PC-9 (cell line): ENCODE data around the gene SCN1B. TPM values are rescaled to one million over a fixed set of nuclear protein-coding genes. Genes with fewer than 3 reads are reported as not detected.

Source experiments
- BruUV-seq: library from RNA; stranded (reverse); fragments of 400-500 nt; replicated peaks from 2 replicates; lab custom pipeline; 2021; lab: Mats Ljungman, UMichigan
- CTCF ChIA-PET: fragments of 300-600 bp; sonication (Branson Sonifier 250); formaldehyde crosslinking; loops from one replicate; lab custom pipeline; 2022; ENCODE audit warnings: antibody characterized with exemption; lab: Charles Lee
- POLR2A ChIA-PET: fragments of 300-600 bp; sonication (Branson Sonifier 250); formaldehyde crosslinking; loops from one replicate; lab custom pipeline; 2022; ENCODE audit warnings: antibody characterized with exemption; ENCODE audit not compliant: unreplicated experiment; lab: Charles Lee
- DNase-seq, 2 experiments: peaks; one replicate each; pipeline versions ENCODE4 v3.0.0 to v3.0.0-alpha.2; 2015 to 2022; ENCODE audit warnings: mixed read lengths in 1 of 2
- H2AFZ ChIP-seq: fragments of 200-600 bp; sonication (generic); 2 replicates; pipeline ENCODE4 v1.8.1; 2017; ENCODE audit warnings: antibody characterized with exemption
- H3F3A ChIP-seq: fragments of 200-600 bp; sonication (generic); 2 replicates; pipeline ENCODE4 v1.8.1; 2017; ENCODE audit warnings: antibody characterized with exemption, mild to moderate bottlenecking, low read depth; ENCODE audit not compliant: insufficient read depth
- H3K27ac ChIP-seq: fragments of 200-600 bp; sonication (generic); 2 replicates; pipeline ENCODE4 v1.6.1; 2016; ENCODE audit warnings: mixed run types
- H3K27me3 ChIP-seq: fragments of 200-600 bp; sonication (generic); 2 replicates; pipeline ENCODE4 v1.6.1; 2016; ENCODE audit warnings: low read depth, mixed run types; ENCODE audit not compliant: insufficient read depth
- H3K36me3 ChIP-seq: fragments of 200-600 bp; sonication (generic); 2 replicates; pipeline ENCODE4 v1.6.1; 2016; ENCODE audit warnings: low read depth, mixed run types
- H3K4me1 ChIP-seq: fragments of 200-600 bp; sonication (generic); replicated peaks from 2 replicates; pipeline ENCODE4 v1.6.1; 2016; ENCODE audit warnings: mixed run types; ENCODE audit not compliant: insufficient read depth
- H3K4me2 ChIP-seq: fragments of 200-600 bp; sonication (generic); 2 replicates; pipeline ENCODE4 v1.6.1; 2017; ENCODE audit warnings: mixed run types
- H3K4me3 ChIP-seq: fragments of 200-600 bp; sonication (generic); 2 replicates; pipeline ENCODE4 v1.6.1; 2016; ENCODE audit warnings: mixed run types
- H3K79me2 ChIP-seq: fragments of 200-600 bp; sonication (generic); 2 replicates; pipeline ENCODE4 v1.6.1; 2017; ENCODE audit warnings: low read depth, mixed run types
- H3K9me2 ChIP-seq: fragments of 200-600 bp; sonication (generic); 2 replicates; pipeline ENCODE4 v1.8.1; 2017; ENCODE audit warnings: mild to moderate bottlenecking; ENCODE audit not compliant: insufficient read depth
- H3K9me3 ChIP-seq: fragments of 200-600 bp; sonication (generic); 2 replicates; pipeline ENCODE4 v1.8.1; 2016; ENCODE audit warnings: low read depth; ENCODE audit not compliant: insufficient read depth
- H4K20me1 ChIP-seq: fragments of 200-600 bp; sonication (generic); 2 replicates; pipeline ENCODE4 v1.8.1; 2017; ENCODE audit not compliant: insufficient read depth
- CTCF ChIP-seq: fragments of 200-600 bp; sonication (generic); conservative IDR thresholded peaks from 2 replicates; pipeline ENCODE4 v1.6.1; 2017; ENCODE audit warnings: mixed run types, antibody characterized with exemption, mild to moderate bottlenecking, moderate library complexity
- EZH2 ChIP-seq: fragments of 200-600 bp; sonication (generic); IDR thresholded peaks from 2 replicates; pipeline ENCODE4 v1.8.0; 2017; ENCODE audit warnings: antibody characterized with exemption, low read depth
- intact Hi-C: fragments of 100-400 bp; cut with micrococcal nuclease; formaldehyde crosslinking; loops from one replicate; pipeline ENCODE4 v1.10.0; 2022; ENCODE audit not compliant: unreplicated experiment
- total RNA-seq: library from RNA; stranded (reverse); gene quantifications from 2 replicates; pipeline ENCODE4 v1.2.3, GENCODE V29; 2021

Gene SCN1B
- total RNA-seq, 1 experiment from 2014 or later = 2.4 TPM

- TF ChIP-seq EZH2 = no peak
- ChIA-PET POLR2A (no interaction called here), CTCF (interaction anchor here (0.7 kb wide), 1 partner anchor 8 kb away, joined by 3 read pairs; no protein-coding TSS in a partner anchor)
- H3K4me3 ChIP-seq = no peak overlapping the region
- no peaks in the 10 kb centered on the region for H4K20me1 ChIP-seq
- no peaks in the 10 kb centered on the region for H3K27me3 ChIP-seq
- no peak for DNase-seq
- H3K27ac ChIP-seq = no peak overlapping the region
- peaks cover 12% of the 10 kb centered on the region; the same call in 1 of the 2 replicates for H3F3A ChIP-seq
- no peak overlapping the region for H2AFZ ChIP-seq
- no peaks in the 10 kb centered on the region for H3K36me3 ChIP-seq
- intact Hi-C loops = no loop called here
- no TSS peak for BruUV-seq
- peaks cover 10% of the 10 kb centered on the region for H3K4me1 ChIP-seq
- no peaks in the 10 kb centered on the region for H3K9me3 ChIP-seq
- H3K4me2 ChIP-seq = no peak overlapping the region
- H3K9me2 ChIP-seq = no peaks in the 10 kb centered on the region
- H3K79me2 ChIP-seq = no peaks in the 10 kb centered on the region
Observed at GRCh38 chr19:35052599-35053190, 22.4 kb downstream of the SCN1B start.

- Histone ChIP-seq H3F3A (peaks cover 12% of the 10 kb centered on the region; the same call in 1 of the 2 replicates), H3K9me3 (no peaks in the 10 kb centered on the region), H3K27me3 (no peaks in the 10 kb centered on the region), H3K27ac (no peak overlapping the region), H4K20me1 (no peaks in the 10 kb centered on the region), H2AFZ (no peak overlapping the region), H3K4me3 (no peak overlapping the region), H3K79me2 (no peaks in the 10 kb centered on the region), H3K36me3 (no peaks in the 10 kb centered on the region), H3K9me2 (no peaks in the 10 kb centered on the region), H3K4me1 (peaks cover 10% of the 10 kb centered on the region), H3K4me2 (no peak overlapping the region)
- DNase-seq = no peak
- intact Hi-C loops = no loop called here
- ChIA-PET CTCF (no interaction called here), POLR2A (no interaction called here)
- BruUV-seq = no TSS peak
- TF ChIP-seq CTCF (no peak), EZH2 (no peak)
Observed at GRCh38 chr19:35053667-35054293, 23.5 kb downstream of the SCN1B start.

GRCh38 chr19:35054626-35055025 is 24.4 kb downstream of the SCN1B start:
- Histone ChIP-seq H3K79me2 (no peaks in the 10 kb centered on the region), H3K9me3 (no peaks in the 10 kb centered on the region), H3K27me3 (no peaks in the 10 kb centered on the region), H3K9me2 (no peaks in the 10 kb centered on the region), H3K27ac (no peak overlapping the region), H3F3A (peaks cover 12% of the 10 kb centered on the region; the same call in 1 of the 2 replicates), H3K36me3 (no peaks in the 10 kb centered on the region), H3K4me3 (no peak overlapping the region), H3K4me2 (no peak overlapping the region), H3K4me1 (peaks cover 10% of the 10 kb centered on the region), H4K20me1 (no peaks in the 10 kb centered on the region), H2AFZ (no peak overlapping the region)
- POLR2A ChIA-PET = no interaction called here
- intact Hi-C loops = no loop called here
- DNase-seq = no peak
- no TSS peak for BruUV-seq
- TF ChIP-seq EZH2 (no peak), CTCF (no peak)
- CTCF ChIA-PET = interaction anchor here (1.5 to 2.2 kb wide), 2 partner anchors 10 to 87 kb away, joined by 10 to 15 read pairs; no protein-coding TSS in a partner anchor
